Measurements from ENCODE around the gene SLITRK5. TPM values are rescaled to one million over a fixed set of nuclear protein-coding genes. Genes with fewer than 3 reads are reported as not detected.

Gene SLITRK5
- total RNA-seq, 4 donors from 2014 or later, result 5.1 to 9.6 (median 6.0) TPM

GRCh38 chr13:87667686-87668085, 3.5 kb upstream of the SLITRK5 start:
- Histone ChIP-seq H3K4me3 (no peak overlapping the region), H3K27me3 (peaks cover 0 to 11% of the 10 kb centered on the region in 2 donors), H3K27ac (peak overlapping the region in 1 of 4 donors; percentile 14), H3K4me1 (peaks cover 0 to 20% (median 3%) of the 10 kb centered on the region in 4 donors), H3K9me3 (no peaks in the 10 kb centered on the region), H3K36me3 (no peaks in the 10 kb centered on the region)
- 76 to 81% methylated on average over 1 of the region's 1 CpG for WGBS, 2 donors
- TF ChIP-seq, protein P1, sequence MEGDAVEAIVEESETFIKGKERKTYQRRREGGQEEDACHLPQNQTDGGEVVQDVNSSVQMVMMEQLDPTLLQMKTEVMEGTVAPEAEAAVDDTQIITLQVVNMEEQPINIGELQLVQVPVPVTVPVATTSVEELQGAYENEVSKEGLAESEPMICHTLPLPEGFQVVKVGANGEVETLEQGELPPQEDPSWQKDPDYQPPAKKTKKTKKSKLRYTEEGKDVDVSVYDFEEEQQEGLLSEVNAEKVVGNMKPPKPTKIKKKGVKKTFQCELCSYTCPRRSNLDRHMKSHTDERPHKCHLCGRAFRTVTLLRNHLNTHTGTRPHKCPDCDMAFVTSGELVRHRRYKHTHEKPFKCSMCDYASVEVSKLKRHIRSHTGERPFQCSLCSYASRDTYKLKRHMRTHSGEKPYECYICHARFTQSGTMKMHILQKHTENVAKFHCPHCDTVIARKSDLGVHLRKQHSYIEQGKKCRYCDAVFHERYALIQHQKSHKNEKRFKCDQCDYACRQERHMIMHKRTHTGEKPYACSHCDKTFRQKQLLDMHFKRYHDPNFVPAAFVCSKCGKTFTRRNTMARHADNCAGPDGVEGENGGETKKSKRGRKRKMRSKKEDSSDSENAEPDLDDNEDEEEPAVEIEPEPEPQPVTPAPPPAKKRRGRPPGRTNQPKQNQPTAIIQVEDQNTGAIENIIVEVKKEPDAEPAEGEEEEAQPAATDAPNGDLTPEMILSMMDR (IDR thresholded peaks at IDR 0.05), result no peak
- TF ChIP-seq EP300 (IDR thresholded peaks at IDR 0.05), result no peak
- TF ChIP-seq POLR2A (IDR thresholded peaks at IDR 0.05), result no peak
- no peak for DNase-seq (ENCODE audit: low spot score in 2 of 2)

- Histone ChIP-seq H3K4me1 (peaks cover 0 to 33% (median 3%) of the 10 kb centered on the region in 4 donors), H3K4me3 (peak overlapping the region in 1 of 4 donors; percentile 68), H3K27me3 (peaks cover 0 to 23% of the 10 kb centered on the region in 2 donors), H3K36me3 (no peaks in the 10 kb centered on the region), H3K9me3 (no peaks in the 10 kb centered on the region), H3K27ac (peak overlapping the region in 2 of 4 donors; percentile 1 to 14)
- WGBS, 2 donors, result 28 to 35% methylated on average over 3 of the region's 3 CpGs
- TF ChIP-seq, protein P1 (IDR thresholded peaks at IDR 0.05), result peak; percentile 19 to 50 (median 38)
- TF ChIP-seq EP300 (IDR thresholded peaks at IDR 0.05), result no peak
- DNase-seq (ENCODE audit: low spot score in 2 of 2), result no peak
Observed at GRCh38 chr13:87669379-87669978, 1.7 kb upstream of the SLITRK5 start.

- DNase-seq (ENCODE audit: low spot score in 2 of 2), result no peak
- TF ChIP-seq EP300 (IDR thresholded peaks at IDR 0.05) (no peak), POLR2A (IDR thresholded peaks at IDR 0.05) (no peak)
- TF ChIP-seq, protein P1 (IDR thresholded peaks at IDR 0.05), result no peak
- Histone ChIP-seq H3K4me1 (peaks cover 0 to 36% (median 5%) of the 10 kb centered on the region in 4 donors), H3K4me3 (peak overlapping the region; percentile 52 to 86 (median 72)), H3K9me3 (no peaks in the 10 kb centered on the region), H3K27me3 (peaks cover 0 to 47% of the 10 kb centered on the region in 2 donors), H3K36me3 (peaks cover 0 to 12% (median 2%) of the 10 kb centered on the region in 3 donors), H3K27ac (peak overlapping the region; percentile 69 to 87 (median 80))
- 1% methylated on average over 57 to 69 of the region's 89 CpGs for WGBS, 2 donors
Observed at GRCh38 chr13:87671753-87672605, 808 bp downstream of the SLITRK5 start.

GRCh38 chr13:87674247-87674738, 3.1 kb downstream of the SLITRK5 start:
- TF ChIP-seq EP300 (IDR thresholded peaks at IDR 0.05) (no peak), POLR2A (IDR thresholded peaks at IDR 0.05) (no peak)
- TF ChIP-seq, protein P1 (IDR thresholded peaks at IDR 0.05), result no peak
- peak overlapping the region; percentile 52 to 86 (median 72) for H3K4me3 ChIP-seq
- H3K9me3 ChIP-seq, result no peaks in the 10 kb centered on the region
- WGBS, 2 donors, result 3 to 4% methylated on average over 27 of the region's 27 CpGs
- H3K27ac ChIP-seq, result peak overlapping the region in 2 of 4 donors; percentile 40 to 87
- peaks cover 0 to 12% (median 2%) of the 10 kb centered on the region in 3 donors for H3K36me3 ChIP-seq
- peaks cover 0 to 55% of the 10 kb centered on the region in 2 donors for H3K27me3 ChIP-seq
- peaks cover 0 to 54% (median 13%) of the 10 kb centered on the region in 4 donors for H3K4me1 ChIP-seq
- DNase-seq (ENCODE audit: low spot score in 2 of 2), result no peak

All from tibial nerve (tissue), 4 donors.